OCI-LY1 (cell line): ENCODE data around the gene SAMD8.
"Not testable (repeated sequence)": the region's sequence is repeated elsewhere in the genome, so short reads cannot be mapped to it uniquely, and the experiment has no call there.

Experiments
- H2AFZ ChIP-seq: fragments of 200-600 bp; sonication (generic), shearing (Covaris generic); 2 replicates; pipeline ENCODE4 v1.6.0; 2014; ENCODE audit warnings: antibody characterized with exemption, mild to moderate bottlenecking, low read length
- H3F3A ChIP-seq: fragments of 200-600 bp; sonication (generic), shearing (Covaris generic); 2 replicates; pipeline ENCODE4 v1.6.0; 2014; ENCODE audit warnings: mild to moderate bottlenecking, antibody characterized with exemption, low read length, moderate library complexity; ENCODE audit not compliant: insufficient read depth
- H3K27ac ChIP-seq: fragments of 200-600 bp; sonication (generic); 2 replicates; pipeline ENCODE4 v1.5.1; 2014; ENCODE audit warnings: low read length, mixed run types, mild to moderate bottlenecking, low read depth; ENCODE audit not compliant: poor library complexity, severe bottlenecking
- H3K27me3 ChIP-seq: fragments of 200-600 bp; sonication (generic); 2 replicates; pipeline ENCODE4 v1.6.0; 2014; ENCODE audit warnings: antibody characterized with exemption, mild to moderate bottlenecking, low read length, moderate library complexity; ENCODE audit not compliant: insufficient read depth
- H3K36me3 ChIP-seq: fragments of 200-600 bp; sonication (generic); 2 replicates; pipeline ENCODE4 v1.6.1; 2014; ENCODE audit warnings: mild to moderate bottlenecking, antibody characterized with exemption, low read length, moderate library complexity, mixed read lengths; ENCODE audit not compliant: insufficient read depth
- H3K4me1 ChIP-seq: fragments of 200-600 bp; sonication (generic); 2 replicates; pipeline ENCODE4 v1.5.1; 2014; ENCODE audit warnings: mild to moderate bottlenecking, low read length, moderate library complexity; ENCODE audit not compliant: insufficient read depth, severe bottlenecking
- H3K4me2 ChIP-seq: fragments of 200-600 bp; sonication (generic), shearing (Covaris generic); 2 replicates; pipeline ENCODE4 v1.6.1; 2014; ENCODE audit warnings: low read length
- H3K4me3 ChIP-seq: fragments of 200-600 bp; sonication (generic); 2 replicates; pipeline ENCODE4 v1.5.1; 2014; ENCODE audit warnings: low read length, low read depth, mild to moderate bottlenecking, mixed read lengths; ENCODE audit not compliant: poor library complexity, severe bottlenecking
- H3K79me2 ChIP-seq: fragments of 200-600 bp; shearing (Covaris generic); 2 replicates; pipeline ENCODE4 v1.6.1; 2016; ENCODE audit warnings: mixed run types, low read length, mixed read lengths; ENCODE audit not compliant: insufficient read depth
- H3K9ac ChIP-seq: fragments of 200-600 bp; sonication (generic), shearing (Covaris generic); 2 replicates; pipeline ENCODE4 v1.6.1; 2014; ENCODE audit warnings: mild to moderate bottlenecking, low read length, mixed read lengths
- H3K9me2 ChIP-seq: fragments of 200-600 bp; sonication (generic), shearing (Covaris generic); 2 replicates; pipeline ENCODE4 v1.6.1; 2014; ENCODE audit warnings: low read depth, mild to moderate bottlenecking, low read length, mixed read lengths
- H3K9me3 ChIP-seq: fragments of 200-600 bp; shearing (Covaris generic); 2 replicates; pipeline ENCODE4 v1.6.1; 2014; ENCODE audit warnings: low read length, mixed read lengths
- H4K20me1 ChIP-seq: fragments of 200-600 bp; sonication (generic), shearing (Covaris generic); 2 replicates; pipeline ENCODE4 v1.6.0; 2016; ENCODE audit warnings: mild to moderate bottlenecking, low read length; ENCODE audit not compliant: insufficient read depth
- CTCF ChIP-seq: fragments of 200-600 bp; sonication (generic), shearing (Covaris generic); IDR thresholded peaks from 2 replicates; pipeline ENCODE4 v1.5.1; 2017; ENCODE audit warnings: mild to moderate bottlenecking, antibody characterized with exemption, low read length, moderate library complexity, mixed read lengths
- EZH2 ChIP-seq: fragments of 200-600 bp; sonication (generic), shearing (Covaris generic); IDR thresholded peaks from 2 replicates; pipeline ENCODE4 v1.8.0; 2017; ENCODE audit warnings: borderline replicate concordance, mixed run types, mild to moderate bottlenecking, antibody characterized with exemption, low read length, moderate library complexity, mixed read lengths

Gene SAMD8

GRCh38 chr10:75187961-75188426 lies 76.5 kb downstream of the SAMD8 start:
- H3K79me2 ChIP-seq, result no peaks in the 10 kb centered on the region
- H2AFZ ChIP-seq, result no peak overlapping the region
- no peaks in the 10 kb centered on the region for H4K20me1 ChIP-seq
- peak; percentile 70 for TF ChIP-seq CTCF
- TF ChIP-seq EZH2, result no peak
- no peaks in the 10 kb centered on the region for H3K27me3 ChIP-seq
- H3K4me3 ChIP-seq, result no peak overlapping the region
- no peaks in the 10 kb centered on the region for H3F3A ChIP-seq
- no peaks in the 10 kb centered on the region for H3K9me3 ChIP-seq
- H3K36me3 ChIP-seq, result no peaks in the 10 kb centered on the region
- no peak overlapping the region; the same call in 1 of the 2 replicates for H3K4me2 ChIP-seq
- no peaks in the 10 kb centered on the region for H3K9me2 ChIP-seq
- no peak overlapping the region for H3K9ac ChIP-seq
- peaks cover 13% of the 10 kb centered on the region for H3K4me1 ChIP-seq
- H3K27ac ChIP-seq, result peak overlapping the region; percentile 31

GRCh38 chr10:75188522-75188921 lies 77.1 kb downstream of the SAMD8 start:
- H3K79me2 ChIP-seq, H3K27me3 ChIP-seq, H3F3A ChIP-seq, H3K4me2 ChIP-seq, H3K9me3 ChIP-seq, H2AFZ ChIP-seq, H4K20me1 ChIP-seq, H3K9me2 ChIP-seq, H3K36me3 ChIP-seq, H3K4me3 ChIP-seq, H3K9ac ChIP-seq, H3K27ac ChIP-seq: not testable (repeated sequence)
- H3K4me1 ChIP-seq, result peaks cover 13% of the 10 kb centered on the region

GRCh38 chr10:75189266-75190096 lies 78.0 kb downstream of the SAMD8 start:
- Histone ChIP-seq H3K79me2 (no peaks in the 10 kb centered on the region), H4K20me1 (no peaks in the 10 kb centered on the region), H3F3A (no peaks in the 10 kb centered on the region), H3K9me2 (no peaks in the 10 kb centered on the region), H3K4me3 (no peak overlapping the region), H3K4me1 (peaks cover 13% of the 10 kb centered on the region), H3K27me3 (no peaks in the 10 kb centered on the region), H3K9me3 (no peaks in the 10 kb centered on the region), H3K4me2 (no peak overlapping the region), H2AFZ (no peak overlapping the region), H3K27ac (no peak overlapping the region), H3K9ac (no peak overlapping the region), H3K36me3 (no peaks in the 10 kb centered on the region)
- TF ChIP-seq EZH2 (no peak), CTCF (no peak)
